ENCODE measurements around the gene ASRGL1. TPM values are rescaled to one million over a fixed set of nuclear protein-coding genes. Genes with fewer than 3 reads are reported as not detected.
"Not testable (repeated sequence)": the region's sequence is repeated elsewhere in the genome, so short reads cannot be mapped to it uniquely, and the experiment has no call there.

The ASRGL1 gene
- total RNA-seq, 4 donors from 2014 or later: 10.9 to 133 (median 30.0) TPM

- TF ChIP-seq POLR2A (IDR thresholded peaks at IDR 0.05): no peak
- TF ChIP-seq CTCF (IDR thresholded peaks at IDR 0.05): no peak
- no peak overlapping the region for H3K4me3 ChIP-seq
- no peaks in the 10 kb centered on the region for H3K9me3 ChIP-seq
- intact Hi-C loops (cut with DNase I; ENCODE audit: low total_unique reads): loop anchor here (10.0 kb wide), 1 partner anchor 311 kb away; no protein-coding TSS in a partner anchor
- no peaks in the 10 kb centered on the region for H3K36me3 ChIP-seq
- H3K4me1 ChIP-seq: no peaks in the 10 kb centered on the region
- no peak for DNase-seq
- no peak overlapping the region for H3K27ac ChIP-seq
- H3K27me3 ChIP-seq: no peaks in the 10 kb centered on the region
These were observed 46.6 kb downstream of the ASRGL1 start for GRCh38 chr11:62383822-62384221.

- not testable (repeated sequence) for H3K9me3 ChIP-seq, H3K36me3 ChIP-seq, H3K4me3 ChIP-seq, H3K4me1 ChIP-seq, DNase-seq, H3K27ac ChIP-seq, H3K27me3 ChIP-seq
- intact Hi-C loops (cut with DNase I; ENCODE audit: low total_unique reads): loop anchor here (10.0 kb wide), 1 partner anchor 309 kb away; no protein-coding TSS in a partner anchor
These were observed 48.8 kb downstream of the ASRGL1 start for GRCh38 chr11:62386083-62386482.

- no peak for DNase-seq
- Histone ChIP-seq H3K4me1 (no peaks in the 10 kb centered on the region), H3K36me3 (no peaks in the 10 kb centered on the region), H3K4me3 (no peak overlapping the region), H3K9me3 (no peaks in the 10 kb centered on the region), H3K27me3 (no peaks in the 10 kb centered on the region), H3K27ac (no peak overlapping the region)
- intact Hi-C loops (cut with DNase I; ENCODE audit: low total_unique reads): loop anchor here (10.0 kb wide), 1 partner anchor 307 kb away; no protein-coding TSS in a partner anchor
- no peak for TF ChIP-seq CTCF (IDR thresholded peaks at IDR 0.05)
- no peak for TF ChIP-seq POLR2A (IDR thresholded peaks at IDR 0.05)
These were observed 50.1 kb downstream of the ASRGL1 start for GRCh38 chr11:62387381-62387780.

- Histone ChIP-seq H3K4me1 (no peaks in the 10 kb centered on the region), H3K9me3 (no peaks in the 10 kb centered on the region), H3K27me3 (no peaks in the 10 kb centered on the region), H3K4me3 (no peak overlapping the region), H3K36me3 (no peaks in the 10 kb centered on the region), H3K27ac (no peak overlapping the region)
- no peak for DNase-seq
- intact Hi-C loops (cut with DNase I; ENCODE audit: low total_unique reads): loop anchor here (10.0 kb wide), 1 partner anchor 306 kb away; no protein-coding TSS in a partner anchor
- TF ChIP-seq CTCF (IDR thresholded peaks at IDR 0.05): no peak
- TF ChIP-seq POLR2A (IDR thresholded peaks at IDR 0.05): no peak
These were observed 51.8 kb downstream of the ASRGL1 start for GRCh38 chr11:62388999-62389398.

GRCh38 chr11:62390237-62390636, 53.0 kb downstream of the ASRGL1 start:
- H3K27ac ChIP-seq: no peak overlapping the region
- no peaks in the 10 kb centered on the region for H3K4me1 ChIP-seq
- H3K36me3 ChIP-seq: no peaks in the 10 kb centered on the region
- no peaks in the 10 kb centered on the region for H3K27me3 ChIP-seq
- no peak for TF ChIP-seq POLR2A (IDR thresholded peaks at IDR 0.05)
- no peak for TF ChIP-seq CTCF (IDR thresholded peaks at IDR 0.05)
- no peak overlapping the region for H3K4me3 ChIP-seq
- no peaks in the 10 kb centered on the region for H3K9me3 ChIP-seq
- intact Hi-C loops (cut with DNase I; ENCODE audit: low total_unique reads): no loop called here
- DNase-seq: no peak

- no peaks in the 10 kb centered on the region for H3K36me3 ChIP-seq
- H3K4me1 ChIP-seq: peaks cover 0 to under 1% of the 10 kb centered on the region in 2 donors
- TF ChIP-seq CTCF (IDR thresholded peaks at IDR 0.05): no peak
- no peak for TF ChIP-seq POLR2A (IDR thresholded peaks at IDR 0.05)
- H3K27me3 ChIP-seq: no peaks in the 10 kb centered on the region
- no peak overlapping the region for H3K27ac ChIP-seq
- H3K4me3 ChIP-seq: no peak overlapping the region
- DNase-seq: no peak
- H3K9me3 ChIP-seq: no peaks in the 10 kb centered on the region
- intact Hi-C loops (cut with DNase I; ENCODE audit: low total_unique reads): no loop called here
These were observed 53.5 kb downstream of the ASRGL1 start for GRCh38 chr11:62390722-62391121.

Data from uterus (tissue), 4 donors.